H1 (cell line): ENCODE data around the gene BEX3.

Experiments
- CTCF ChIP-seq, 3 experiments: IDR thresholded peaks; 1 replicate in 2 of 3; 2 replicates in 1 of 3; pipeline versions ENCODE4 v1.5.1 to v1.6.1; 2011; ENCODE audit warnings: low read length in 3 of 3, mild to moderate bottlenecking in 3 of 3, inconsistent platforms in 2 of 3, low read depth in 1 of 3, moderate library complexity in 1 of 3; ENCODE audit not compliant: insufficient read depth in 1 of 3; ENCODE audit errors: control extremely low read depth in 1 of 3
- POLR2AphosphoS5 ChIP-seq: IDR thresholded peaks from 2 replicates; pipeline ENCODE4 v1.6.1; 2011; ENCODE audit warnings: low read depth, low read length
- TCF12 ChIP-seq: IDR thresholded peaks from 2 replicates; pipeline ENCODE4 v1.6.1; 2011; ENCODE audit warnings: low read depth, mild to moderate bottlenecking, low read length

DNA sequence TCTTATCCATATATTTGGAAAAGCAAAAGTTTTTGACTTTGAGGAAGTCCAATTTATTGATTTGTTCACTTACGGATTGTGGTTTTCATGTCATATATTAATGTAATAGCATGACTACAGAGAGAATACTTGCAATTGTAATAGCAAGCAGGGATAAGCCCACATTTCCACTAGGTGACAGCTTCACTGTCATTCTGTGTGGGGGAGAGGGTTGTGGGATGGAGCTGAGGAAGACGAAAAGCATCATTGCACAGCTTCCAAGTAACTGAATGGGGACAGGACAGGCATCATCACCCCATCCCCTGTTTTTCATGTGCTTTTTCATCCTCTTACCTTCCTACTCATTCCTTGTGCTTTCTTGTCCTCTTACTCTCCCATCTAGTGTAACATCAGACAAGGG lies 31.4 kb downstream of the BEX3 start:
- no peak for TF ChIP-seq POLR2AphosphoS5
- TF ChIP-seq TCF12 = no peak
- TF ChIP-seq CTCF (IDR thresholded peaks at IDR 0.05; ENCODE audit: control extremely low read depth in 1 of 3, insufficient read depth in 1 of 3, low read depth in 1 of 3, low read length in 3 of 3) = no peak
